Activated CD4-positive, alpha-beta T cell treated with anti-CD3 and anti-CD28 coated beads, Interleukin-2, Interleukin-4, amounts not matched to agents 100 ng/mL and 50 ng/mL, durations not matched to agents 16 hours and 8 hours (primary cell): ENCODE measurements around the gene RNF7.
"Not testable (repeated sequence)": the region's sequence is repeated elsewhere in the genome, so short reads cannot be mapped to it uniquely, and the experiment has no call there.

Source experiments
- DNase-seq: peaks from one replicate; pipeline ENCODE4 v3.0.0-alpha.2; 2020; ENCODE audit warnings: low spot score

Gene RNF7

GRCh38 chr3:141782386-141782932, 44.4 kb downstream of the RNF7 start:
- DNase-seq, result no peak

- no peak for DNase-seq
Measured at GRCh38 chr3:141783632-141784031, 45.5 kb downstream of the RNF7 start.

- DNase-seq, result no peak
Measured at GRCh38 chr3:141784096-141784495, 46.0 kb downstream of the RNF7 start.

GRCh38 chr3:141784531-141784930, 46.4 kb downstream of the RNF7 start:
- no peak for DNase-seq

GRCh38 chr3:141788149-141788548, 50.1 kb downstream of the RNF7 start:
- no peak for DNase-seq

- not testable (repeated sequence) for DNase-seq
Measured at GRCh38 chr3:141788750-141789149, 50.7 kb downstream of the RNF7 start.

- no peak for DNase-seq
Measured at GRCh38 chr3:141789281-141789680, 51.2 kb downstream of the RNF7 start.

- no peak for DNase-seq
Measured at GRCh38 chr3:141790171-141790570, 52.1 kb downstream of the RNF7 start.

GRCh38 chr3:141792495-141792894, 54.4 kb downstream of the RNF7 start:
- DNase-seq, result no peak

GRCh38 chr3:141793476-141794260, 55.6 kb downstream of the RNF7 start:
- no peak for DNase-seq

GRCh38 chr3:141795276-141795675, 57.2 kb downstream of the RNF7 start:
- DNase-seq, result no peak

- DNase-seq, result no peak
Measured at GRCh38 chr3:141795741-141796080, 57.6 kb downstream of the RNF7 start.

- peak; percentile 91 for DNase-seq
Measured at GRCh38 chr3:141796081-141796888, 58.2 kb downstream of the RNF7 start.
